HepG2 (cell line): Measurements from ENCODE around the gene PPP4R3A.
"Not testable (repeated sequence)": the region's sequence is repeated elsewhere in the genome, so short reads cannot be mapped to it uniquely, and the experiment has no call there.

Source experiments
- ETV6 ChIP-seq: sonication (generic); formaldehyde crosslinking; conservative IDR thresholded peaks from 2 replicates; pipeline ENCODE4 v1.4.0; 2020; ENCODE audit warnings: missing genetic modification reagents
- EZH2 ChIP-seq: conservative IDR thresholded peaks from 2 replicates; pipeline ENCODE4 v1.6.1; 2012; ENCODE audit warnings: mild to moderate bottlenecking, low read depth, low read length, moderate library complexity
- FOXM1 ChIP-seq: sonication (generic); formaldehyde crosslinking; IDR thresholded peaks from 2 replicates; pipeline ENCODE4 v1.5.0; 2020; ENCODE audit warnings: missing genetic modification reagents
- NAIF1 ChIP-seq: sonication (generic); formaldehyde crosslinking; IDR thresholded peaks from 2 replicates; pipeline ENCODE4 v1.5.0; 2020; ENCODE audit warnings: mild to moderate bottlenecking, missing genetic modification reagents, borderline replicate concordance
- PAX8 ChIP-seq: sonication (generic); formaldehyde crosslinking; IDR thresholded peaks from 2 replicates; pipeline ENCODE4 v1.8.0; 2022; ENCODE audit warnings: mild to moderate bottlenecking, missing genetic modification reagents, borderline replicate concordance
- SP2 ChIP-seq: sonication (generic); formaldehyde crosslinking; IDR thresholded peaks from 2 replicates; pipeline ENCODE4 v1.5.1; 2020; ENCODE audit warnings: mild to moderate bottlenecking, missing genetic modification reagents
- ZNF34 ChIP-seq: sonication (generic); formaldehyde crosslinking; IDR thresholded peaks from 2 replicates; pipeline ENCODE4 v1.4.0; 2020; ENCODE audit warnings: mild to moderate bottlenecking, missing genetic modification reagents, borderline replicate concordance
- ZNF556 ChIP-seq: sonication (generic); formaldehyde crosslinking; IDR thresholded peaks from 2 replicates; pipeline ENCODE4 v1.4.0; 2020; ENCODE audit warnings: mild to moderate bottlenecking, missing genetic modification reagents, borderline replicate concordance
- ZNF607 ChIP-seq: sonication (generic); formaldehyde crosslinking; IDR thresholded peaks from 2 replicates; pipeline ENCODE4 v1.5.1; 2020; ENCODE audit warnings: missing genetic modification reagents, mild to moderate bottlenecking, borderline replicate concordance
- TF ChIP-seq, protein P1 (sequence below): IDR thresholded peaks from 2 replicates; pipeline ENCODE4 v1.6.1; 2016; ENCODE audit warnings: missing compliant biosample characterization, missing genetic modification reagents, borderline replicate concordance
- TF ChIP-seq, protein P2 (sequence below), 2 experiments: fragments of 450-650 bp in 1 of 2; sonication (generic) in 1 of 2; formaldehyde crosslinking in 1 of 2; IDR thresholded peaks; 2 replicates each; pipeline versions ENCODE4 v1.6.1 to v1.8.0; 2016 to 2022; ENCODE audit warnings: antibody characterized with exemption in 1 of 2, mild to moderate bottlenecking in 1 of 2, missing genetic modification reagents in 1 of 2
- TF ChIP-seq, protein P3 (sequence below): IDR thresholded peaks from 2 replicates; pipeline ENCODE4 v1.6.1; 2012; ENCODE audit warnings: inconsistent platforms
- TF ChIP-seq, protein P4 (sequence below): sonication (generic); formaldehyde crosslinking; IDR thresholded peaks from 2 replicates; pipeline ENCODE4 v1.8.1; 2022; ENCODE audit warnings: mild to moderate bottlenecking, missing genetic modification reagents

DNA sequence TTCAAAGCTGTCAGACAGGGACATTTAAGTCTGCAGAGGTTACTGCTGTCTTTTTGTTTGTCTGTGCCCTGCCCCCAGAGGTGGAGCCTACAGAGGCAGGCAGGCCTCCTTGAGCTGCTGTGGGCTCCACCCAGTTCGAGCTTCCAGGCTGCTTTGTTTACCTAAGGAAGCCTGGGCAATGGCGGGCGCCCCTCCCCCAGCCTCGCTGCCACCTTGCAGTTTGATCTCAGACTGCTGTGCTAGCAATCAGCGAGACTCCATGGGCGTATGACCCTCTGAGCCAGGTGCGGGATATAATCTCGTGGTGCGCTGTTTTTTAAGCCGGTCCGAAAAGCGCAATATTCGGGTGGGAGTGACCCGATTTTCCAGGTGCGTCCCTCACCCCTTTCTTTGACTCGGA is 73.8 kb downstream of the PPP4R3A start:
- TF ChIP-seq, protein P1, sequence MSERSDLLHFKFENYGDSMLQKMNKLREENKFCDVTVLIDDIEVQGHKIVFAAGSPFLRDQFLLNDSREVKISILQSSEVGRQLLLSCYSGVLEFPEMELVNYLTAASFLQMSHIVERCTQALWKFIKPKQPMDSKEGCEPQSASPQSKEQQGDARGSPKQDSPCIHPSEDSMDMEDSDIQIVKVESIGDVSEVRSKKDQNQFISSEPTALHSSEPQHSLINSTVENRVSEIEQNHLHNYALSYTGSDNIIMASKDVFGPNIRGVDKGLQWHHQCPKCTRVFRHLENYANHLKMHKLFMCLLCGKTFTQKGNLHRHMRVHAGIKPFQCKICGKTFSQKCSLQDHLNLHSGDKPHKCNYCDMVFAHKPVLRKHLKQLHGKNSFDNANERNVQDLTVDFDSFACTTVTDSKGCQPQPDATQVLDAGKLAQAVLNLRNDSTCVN (CRISPR knock-in tag): not testable (repeated sequence)
- TF ChIP-seq, protein P2, sequence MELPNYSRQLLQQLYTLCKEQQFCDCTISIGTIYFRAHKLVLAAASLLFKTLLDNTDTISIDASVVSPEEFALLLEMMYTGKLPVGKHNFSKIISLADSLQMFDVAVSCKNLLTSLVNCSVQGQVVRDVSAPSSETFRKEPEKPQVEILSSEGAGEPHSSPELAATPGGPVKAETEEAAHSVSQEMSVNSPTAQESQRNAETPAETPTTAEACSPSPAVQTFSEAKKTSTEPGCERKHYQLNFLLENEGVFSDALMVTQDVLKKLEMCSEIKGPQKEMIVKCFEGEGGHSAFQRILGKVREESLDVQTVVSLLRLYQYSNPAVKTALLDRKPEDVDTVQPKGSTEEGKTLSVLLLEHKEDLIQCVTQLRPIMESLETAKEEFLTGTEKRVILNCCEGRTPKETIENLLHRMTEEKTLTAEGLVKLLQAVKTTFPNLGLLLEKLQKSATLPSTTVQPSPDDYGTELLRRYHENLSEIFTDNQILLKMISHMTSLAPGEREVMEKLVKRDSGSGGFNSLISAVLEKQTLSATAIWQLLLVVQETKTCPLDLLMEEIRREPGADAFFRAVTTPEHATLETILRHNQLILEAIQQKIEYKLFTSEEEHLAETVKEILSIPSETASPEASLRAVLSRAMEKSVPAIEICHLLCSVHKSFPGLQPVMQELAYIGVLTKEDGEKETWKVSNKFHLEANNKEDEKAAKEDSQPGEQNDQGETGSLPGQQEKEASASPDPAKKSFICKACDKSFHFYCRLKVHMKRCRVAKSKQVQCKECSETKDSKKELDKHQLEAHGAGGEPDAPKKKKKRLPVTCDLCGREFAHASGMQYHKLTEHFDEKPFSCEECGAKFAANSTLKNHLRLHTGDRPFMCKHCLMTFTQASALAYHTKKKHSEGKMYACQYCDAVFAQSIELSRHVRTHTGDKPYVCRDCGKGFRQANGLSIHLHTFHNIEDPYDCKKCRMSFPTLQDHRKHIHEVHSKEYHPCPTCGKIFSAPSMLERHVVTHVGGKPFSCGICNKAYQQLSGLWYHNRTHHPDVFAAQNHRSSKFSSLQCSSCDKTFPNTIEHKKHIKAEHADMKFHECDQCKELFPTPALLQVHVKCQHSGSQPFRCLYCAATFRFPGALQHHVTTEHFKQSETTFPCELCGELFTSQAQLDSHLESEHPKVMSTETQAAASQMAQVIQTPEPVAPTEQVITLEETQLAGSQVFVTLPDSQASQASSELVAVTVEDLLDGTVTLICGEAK (IDR thresholded peaks at IDR 0.05): not testable (repeated sequence)
- TF ChIP-seq, protein P2 (CRISPR knock-in tag; IDR thresholded peaks at IDR 0.05): not testable (repeated sequence)
- TF ChIP-seq ETV6 (CRISPR knock-in tag); PAX8 (CRISPR knock-in tag); ZNF607 (CRISPR knock-in tag); EZH2; ZNF556 (CRISPR knock-in tag); SP2 (CRISPR knock-in tag); FOXM1 (CRISPR knock-in tag); ZNF34 (CRISPR knock-in tag); NAIF1 (CRISPR knock-in tag): not testable (repeated sequence)
- TF ChIP-seq, protein P3, sequence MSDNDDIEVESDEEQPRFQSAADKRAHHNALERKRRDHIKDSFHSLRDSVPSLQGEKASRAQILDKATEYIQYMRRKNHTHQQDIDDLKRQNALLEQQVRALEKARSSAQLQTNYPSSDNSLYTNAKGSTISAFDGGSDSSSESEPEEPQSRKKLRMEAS: not testable (repeated sequence)
- TF ChIP-seq, protein P4, sequence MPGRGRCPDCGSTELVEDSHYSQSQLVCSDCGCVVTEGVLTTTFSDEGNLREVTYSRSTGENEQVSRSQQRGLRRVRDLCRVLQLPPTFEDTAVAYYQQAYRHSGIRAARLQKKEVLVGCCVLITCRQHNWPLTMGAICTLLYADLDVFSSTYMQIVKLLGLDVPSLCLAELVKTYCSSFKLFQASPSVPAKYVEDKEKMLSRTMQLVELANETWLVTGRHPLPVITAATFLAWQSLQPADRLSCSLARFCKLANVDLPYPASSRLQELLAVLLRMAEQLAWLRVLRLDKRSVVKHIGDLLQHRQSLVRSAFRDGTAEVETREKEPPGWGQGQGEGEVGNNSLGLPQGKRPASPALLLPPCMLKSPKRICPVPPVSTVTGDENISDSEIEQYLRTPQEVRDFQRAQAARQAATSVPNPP (CRISPR knock-in tag): not testable (repeated sequence)
